DMS79 (cell line): ENCODE measurements around the gene CREB3L2.
"Not testable (repeated sequence)": the region's sequence is repeated elsewhere in the genome, so short reads cannot be mapped to it uniquely, and the experiment has no call there.

Experiments
- DNase-seq: peaks from one replicate; lab custom pipeline; 2025; lab: John Stamatoyannopoulos, UW

The CREB3L2 gene

GRCh38 chr7:137836541-137836940 lies 165.3 kb downstream of the CREB3L2 start:
- DNase-seq: no peak

GRCh38 chr7:137836113-137836509 lies 165.8 kb downstream of the CREB3L2 start:
- DNase-seq: no peak

GRCh38 chr7:137835486-137836112 lies 166.3 kb downstream of the CREB3L2 start:
- no peak for DNase-seq

DNA sequence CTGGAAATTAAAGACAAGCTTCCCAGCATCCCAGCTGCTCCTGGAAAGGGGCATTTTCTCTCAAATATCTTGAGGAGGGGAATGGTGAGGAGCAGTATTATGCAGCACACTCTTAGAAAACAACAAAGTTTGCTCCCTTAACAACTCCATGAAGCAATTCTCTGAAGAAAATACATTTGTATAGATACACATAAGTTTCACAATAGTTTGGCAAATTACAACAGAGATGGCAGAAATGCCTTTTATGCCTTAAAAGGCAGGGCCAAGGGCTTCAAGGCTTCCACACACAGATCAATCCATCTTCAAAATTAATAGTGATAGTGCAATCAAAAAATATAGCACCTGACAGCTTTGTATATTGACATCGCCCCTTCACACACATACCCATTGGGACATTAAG lies 167.3 kb downstream of the CREB3L2 start:
- no peak for DNase-seq

GRCh38 chr7:137832990-137833389 lies 168.9 kb downstream of the CREB3L2 start:
- not testable (repeated sequence) for DNase-seq

DNA sequence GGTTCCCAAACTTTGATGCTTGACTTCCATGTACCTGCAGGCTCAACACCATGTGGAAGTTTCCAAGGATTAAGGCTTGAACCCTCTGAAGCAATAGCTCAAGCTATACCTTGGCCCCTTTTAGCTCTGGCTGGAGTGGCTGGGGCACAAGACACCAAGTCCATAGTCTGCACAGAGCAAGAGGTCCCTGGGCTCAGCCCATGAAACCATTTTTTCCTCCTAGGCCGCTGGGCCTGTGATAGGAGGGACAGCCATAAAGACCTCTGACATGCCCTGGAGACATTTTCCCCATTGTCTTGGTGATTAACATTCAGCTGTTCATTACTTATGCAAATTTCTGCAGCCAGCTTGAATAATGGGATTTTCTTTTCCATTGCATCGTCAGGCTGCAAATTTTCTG lies 169.5 kb downstream of the CREB3L2 start:
- DNase-seq: no peak

DNA sequence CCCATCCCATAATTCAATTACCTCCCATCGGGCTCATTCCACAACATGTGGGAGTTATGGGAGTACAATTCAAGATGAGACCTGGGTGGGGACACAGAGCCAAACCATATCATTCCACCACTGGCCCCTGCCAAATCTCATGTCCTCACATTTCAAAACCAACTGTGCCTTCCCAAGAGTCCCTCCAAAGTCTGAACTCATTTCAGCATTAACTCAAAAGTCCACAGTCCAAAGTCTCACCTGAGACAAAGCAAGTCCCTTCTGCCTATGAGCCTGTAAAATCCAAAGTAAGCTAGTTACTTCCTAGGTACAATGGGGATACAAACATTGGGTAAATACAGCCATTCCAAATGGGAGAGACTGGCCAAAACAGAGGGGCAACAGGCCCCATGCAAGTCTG lies 170.3 kb downstream of the CREB3L2 start:
- not testable (repeated sequence) for DNase-seq

GRCh38 chr7:137829337-137829992 lies 172.4 kb downstream of the CREB3L2 start:
- DNase-seq: no peak

- no peak for DNase-seq
Measured at GRCh38 chr7:137828456-137828855, 173.4 kb downstream of the CREB3L2 start.

DNA sequence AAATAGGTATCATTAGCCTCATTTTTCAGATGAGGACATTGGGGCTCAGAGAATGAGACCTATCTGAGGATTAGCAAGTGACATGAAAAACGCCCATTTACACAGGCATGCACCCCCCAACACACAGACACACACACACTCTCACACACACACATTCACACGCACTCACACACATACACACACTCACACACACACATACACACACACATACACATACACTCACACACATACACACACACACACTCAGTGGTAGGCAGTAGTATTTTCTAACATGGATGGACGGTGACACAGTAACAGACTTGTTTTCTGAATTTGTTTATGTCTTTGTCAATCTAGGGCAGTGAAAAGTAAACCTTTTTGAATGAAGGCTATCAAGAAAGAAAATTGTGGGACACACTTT lies 176.4 kb downstream of the CREB3L2 start:
- DNase-seq: no peak
